A673 (cell line): ENCODE results near the gene AK3. TPM values are rescaled to one million over a fixed set of nuclear protein-coding genes. Genes with fewer than 3 reads are reported as not detected.
A peak's percentile ranks its signal among the peaks of the same experiment; 100 is the strongest.

Experiments
- BruUV-seq: library from RNA; stranded (reverse); fragments of 400-500 nt; replicated peaks from 2 replicates; lab custom pipeline; 2021; lab: Mats Ljungman, UMichigan
- CTCF ChIA-PET: fragments of 300-600 bp; sonication (Branson Sonifier 250); formaldehyde crosslinking; loops from one replicate; lab custom pipeline; 2022; ENCODE audit warnings: antibody characterized with exemption; lab: Charles Lee
- POLR2A ChIA-PET: fragments of 300-600 bp; sonication (Branson Sonifier 250); formaldehyde crosslinking; loops from one replicate; lab custom pipeline; 2022; ENCODE audit warnings: antibody characterized with exemption; ENCODE audit not compliant: low non-redundant PET; lab: Charles Lee
- DNase-seq: peaks from one replicate; pipeline ENCODE4 v3.0.0-alpha.2; 2015; ENCODE audit warnings: low spot score
- H3K27ac ChIP-seq: fragments of 200-600 bp; sonication (generic); 2 replicates; pipeline ENCODE4 v1.5.1; 2016; ENCODE audit warnings: mixed run types, low read depth, mild to moderate bottlenecking, mixed read lengths, antibody characterized with exemption, low read length; ENCODE audit not compliant: poor library complexity, severe bottlenecking
- H3K27me3 ChIP-seq: fragments of 200-600 bp; sonication (generic); replicated peaks from 2 replicates; pipeline ENCODE4 v1.6.1; 2017; ENCODE audit warnings: mixed run types, low read depth, mild to moderate bottlenecking, mixed read lengths, antibody characterized with exemption, low read length; ENCODE audit not compliant: insufficient read depth, poor library complexity
- H3K36me3 ChIP-seq: fragments of 200-600 bp; sonication (generic); 2 replicates; pipeline ENCODE4 v1.6.1; 2016; ENCODE audit warnings: mixed run types, mild to moderate bottlenecking, mixed read lengths, antibody characterized with exemption, low read length; ENCODE audit not compliant: insufficient read depth, poor library complexity, severe bottlenecking
- H3K4me1 ChIP-seq: fragments of 200-600 bp; sonication (generic); 2 replicates; pipeline ENCODE4 v1.6.1; 2017; ENCODE audit warnings: mixed run types, mild to moderate bottlenecking, mixed read lengths, antibody characterized with exemption, low read length; ENCODE audit not compliant: insufficient read depth, poor library complexity, severe bottlenecking
- H3K4me3 ChIP-seq: fragments of 200-600 bp; sonication (generic); 2 replicates; pipeline ENCODE4 v1.5.1; 2016; ENCODE audit warnings: low read depth, mixed run types, mild to moderate bottlenecking, mixed read lengths, low read length; ENCODE audit not compliant: poor library complexity, severe bottlenecking
- H3K9me3 ChIP-seq: fragments of 200-600 bp; sonication (generic); 2 replicates; pipeline ENCODE4 v1.6.1; 2016; ENCODE audit warnings: mixed run types, low read depth, mild to moderate bottlenecking, mixed read lengths, antibody characterized with exemption, low read length; ENCODE audit not compliant: poor library complexity, severe bottlenecking
- EZH2 ChIP-seq: fragments of 200-600 bp; sonication (generic); IDR thresholded peaks from 2 replicates; pipeline ENCODE4 v1.6.1; 2017; ENCODE audit warnings: borderline replicate concordance, low read depth, mild to moderate bottlenecking, mixed read lengths, antibody characterized with exemption, low read length; ENCODE audit not compliant: poor library complexity, severe bottlenecking
- intact Hi-C: fragments of 100-400 bp; cut with micrococcal nuclease; formaldehyde crosslinking; loops from one replicate; pipeline ENCODE4 v1.10.0; 2022; ENCODE audit not compliant: unreplicated experiment
- total RNA-seq: library from RNA; stranded (reverse); gene quantifications from 2 replicates; pipeline ENCODE4 v1.2.3, GENCODE V29; 2021
- TF ChIP-seq, protein P1 (sequence below): fragments of 300-800, 200-600 bp; sonication (generic); conservative IDR thresholded peaks from 2 replicates; pipeline ENCODE4 v1.5.1; 2017; ENCODE audit warnings: low read depth, mild to moderate bottlenecking, antibody characterized with exemption, low read length, moderate library complexity, mixed read lengths

The AK3 gene
- total RNA-seq, 1 experiment from 2014 or later: 93.1 TPM

DNA sequence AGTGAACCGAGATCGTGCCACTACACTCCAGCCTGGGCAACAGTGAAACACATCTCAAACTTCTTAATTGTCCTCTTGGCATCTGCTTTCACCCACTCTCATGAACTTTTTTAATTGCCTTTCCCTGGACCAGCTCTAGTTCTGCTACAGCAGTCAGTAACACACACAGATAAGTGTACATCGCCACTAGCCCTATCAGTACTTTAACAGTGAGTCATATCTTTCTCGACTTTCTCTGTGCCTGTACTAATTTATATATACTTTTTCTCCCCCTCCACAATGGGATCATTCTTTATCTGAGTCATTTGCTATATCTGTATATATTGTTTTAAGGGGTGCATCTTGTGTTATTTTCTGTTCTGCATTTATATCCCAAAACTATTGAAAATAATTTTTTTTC, 54.9 kb downstream of the AK3 start:
- ChIA-PET CTCF (no interaction called here), POLR2A (no interaction called here)
- no peak for TF ChIP-seq EZH2
- TF ChIP-seq, protein P1, sequence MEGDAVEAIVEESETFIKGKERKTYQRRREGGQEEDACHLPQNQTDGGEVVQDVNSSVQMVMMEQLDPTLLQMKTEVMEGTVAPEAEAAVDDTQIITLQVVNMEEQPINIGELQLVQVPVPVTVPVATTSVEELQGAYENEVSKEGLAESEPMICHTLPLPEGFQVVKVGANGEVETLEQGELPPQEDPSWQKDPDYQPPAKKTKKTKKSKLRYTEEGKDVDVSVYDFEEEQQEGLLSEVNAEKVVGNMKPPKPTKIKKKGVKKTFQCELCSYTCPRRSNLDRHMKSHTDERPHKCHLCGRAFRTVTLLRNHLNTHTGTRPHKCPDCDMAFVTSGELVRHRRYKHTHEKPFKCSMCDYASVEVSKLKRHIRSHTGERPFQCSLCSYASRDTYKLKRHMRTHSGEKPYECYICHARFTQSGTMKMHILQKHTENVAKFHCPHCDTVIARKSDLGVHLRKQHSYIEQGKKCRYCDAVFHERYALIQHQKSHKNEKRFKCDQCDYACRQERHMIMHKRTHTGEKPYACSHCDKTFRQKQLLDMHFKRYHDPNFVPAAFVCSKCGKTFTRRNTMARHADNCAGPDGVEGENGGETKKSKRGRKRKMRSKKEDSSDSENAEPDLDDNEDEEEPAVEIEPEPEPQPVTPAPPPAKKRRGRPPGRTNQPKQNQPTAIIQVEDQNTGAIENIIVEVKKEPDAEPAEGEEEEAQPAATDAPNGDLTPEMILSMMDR: no peak
- peak overlapping the region; percentile 34 for H3K27ac ChIP-seq
- H3K4me3 ChIP-seq: no peak overlapping the region
- H3K27me3 ChIP-seq: no peaks in the 10 kb centered on the region
- H3K36me3 ChIP-seq: peaks cover 50% of the 10 kb centered on the region
- no peaks in the 10 kb centered on the region for H3K9me3 ChIP-seq
- no peak for DNase-seq
- intact Hi-C loops: no loop called here
- peaks cover 18% of the 10 kb centered on the region for H3K4me1 ChIP-seq
- BruUV-seq: no TSS peak

DNA sequence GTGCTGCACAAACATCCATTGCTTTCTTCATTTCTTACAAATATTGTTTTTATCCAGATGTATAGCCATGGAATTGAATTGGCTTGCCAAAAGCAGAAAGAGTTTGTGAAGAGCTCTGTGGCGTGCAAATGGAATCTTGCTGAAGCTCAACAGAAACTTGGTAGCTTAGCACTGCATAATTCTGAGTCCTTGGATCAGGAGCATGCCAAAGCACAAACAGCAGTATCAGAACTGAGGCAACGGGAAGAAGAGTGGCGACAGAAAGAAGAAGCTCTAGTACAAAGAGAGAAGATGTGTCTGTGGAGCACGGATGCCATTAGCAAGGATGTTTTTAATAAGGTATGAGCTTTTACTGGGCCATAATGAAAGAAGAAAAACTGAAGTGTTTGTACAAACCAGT, 56.2 kb downstream of the AK3 start:
- no peaks in the 10 kb centered on the region for H3K27me3 ChIP-seq
- peak overlapping the region; percentile 26 for H3K27ac ChIP-seq
- TF ChIP-seq EZH2: no peak
- TF ChIP-seq, protein P1: no peak
- H3K4me3 ChIP-seq: no peak overlapping the region
- peaks cover 18% of the 10 kb centered on the region for H3K4me1 ChIP-seq
- ChIA-PET POLR2A (no interaction called here), CTCF (no interaction called here)
- peaks cover 45% of the 10 kb centered on the region for H3K36me3 ChIP-seq
- intact Hi-C loops: no loop called here
- no TSS peak for BruUV-seq
- DNase-seq: no peak
- H3K9me3 ChIP-seq: no peaks in the 10 kb centered on the region

DNA sequence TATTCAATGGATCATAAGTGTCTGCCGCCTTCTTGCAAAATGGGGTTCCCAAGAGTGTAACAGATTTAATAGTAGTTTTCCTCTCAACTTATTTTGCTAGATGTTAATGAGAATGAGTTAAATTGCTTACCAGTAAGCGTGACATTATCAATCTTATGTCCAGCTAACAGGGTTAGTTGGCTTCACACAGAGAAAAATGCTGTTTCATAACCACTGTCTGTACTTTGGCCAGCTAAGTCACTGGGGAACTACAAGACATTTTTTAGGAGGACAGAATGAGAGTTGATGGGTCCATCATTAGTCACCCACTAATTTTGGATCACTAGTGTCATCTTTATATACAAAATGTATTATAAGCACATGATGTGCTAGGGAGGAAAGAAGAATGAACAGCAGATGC, 60.3 kb downstream of the AK3 start:
- ChIA-PET POLR2A (no interaction called here), CTCF (no interaction called here)
- intact Hi-C loops: no loop called here
- DNase-seq: no peak
- Histone ChIP-seq H3K27me3 (no peaks in the 10 kb centered on the region), H3K36me3 (peaks cover 16% of the 10 kb centered on the region), H3K4me3 (peak overlapping the region; percentile 83), H3K4me1 (peaks cover 25% of the 10 kb centered on the region), H3K9me3 (no peaks in the 10 kb centered on the region), H3K27ac (peak overlapping the region; percentile 98)
- BruUV-seq: no TSS peak
- no peak for TF ChIP-seq EZH2
- TF ChIP-seq, protein P1: no peak
